ENCODE measurements around the gene ANKS1A. TPM values are rescaled to one million over a fixed set of nuclear protein-coding genes. Genes with fewer than 3 reads are reported as not detected.

Gene ANKS1A
- total and polyA plus RNA-seq, 2 experiments from 2014 or later, result 12.1 to 31.9 TPM

GRCh38 chr6:35051396-35051795, 162.3 kb downstream of the ANKS1A start:
- no peak for ATAC-seq
- H3K36me3 ChIP-seq (ENCODE audit: insufficient read depth), result no peaks in the 10 kb centered on the region
- Mint-ChIP-seq H3K36me3 (ENCODE audit: low read depth) (peaks cover 7% of the 10 kb centered on the region; the same call in 2 of the 3 replicates), H3K9me3 (no peaks in the 10 kb centered on the region), H3K27me3 (ENCODE audit: insufficient read depth, low read depth, poor library complexity) (peaks cover 8% of the 10 kb centered on the region), H3K4me3 (no peak overlapping the region), H3K27ac (peak overlapping the region; percentile 37; the same call in 1 of the 2 replicates), H3K4me1 (peaks cover 8% of the 10 kb centered on the region; the same call in 1 of the 3 replicates)
- no peak for DNase-seq (ENCODE audit: low spot score)
- H3K27ac ChIP-seq (ENCODE audit: low read depth), result no peak overlapping the region
- peaks cover 26% of the 10 kb centered on the region for H3K4me1 ChIP-seq (ENCODE audit: insufficient read depth)
- TF ChIP-seq POLR2AphosphoS5 (IDR thresholded peaks at IDR 0.05; ENCODE audit: low read depth) (no peak), CREB1 (CRISPR knock-in tag; IDR thresholded peaks at IDR 0.05; ENCODE audit: low read depth) (no peak), ETS1 (IDR thresholded peaks at IDR 0.05) (no peak), REST (IDR thresholded peaks at IDR 0.05; ENCODE audit: unreplicated experiment) (no peak), NANOG (IDR thresholded peaks at IDR 0.05; ENCODE audit: borderline replicate concordance) (no peak), JUNB (IDR thresholded peaks at IDR 0.05; ENCODE audit: unreplicated experiment) (no peak), ZNF462 (CRISPR knock-in tag; IDR thresholded peaks at IDR 0.05) (no peak), EZH2 (IDR thresholded peaks at IDR 0.05; ENCODE audit: low read depth, unreplicated experiment) (no peak), ZNF331 (CRISPR knock-in tag; IDR thresholded peaks at IDR 0.05; ENCODE audit: low read depth) (no peak), EZH2phosphoT487 (IDR thresholded peaks at IDR 0.05; ENCODE audit: unreplicated experiment) (no peak)
- no peak overlapping the region for H2AFZ ChIP-seq
- no peaks in the 10 kb centered on the region for H3K79me2 ChIP-seq (replicated peaks; ENCODE audit: insufficient read depth)
- no peaks in the 10 kb centered on the region for H3K27me3 ChIP-seq (ENCODE audit: insufficient read depth)
- H3K9me2 ChIP-seq (ENCODE audit: insufficient read depth), result no peaks in the 10 kb centered on the region
- H3K4me3 ChIP-seq, result no peak overlapping the region
- no peak overlapping the region for H3K4me2 ChIP-seq
- H4K20me1 ChIP-seq (replicated peaks; ENCODE audit: insufficient read depth), result no peaks in the 10 kb centered on the region
- H3F3A ChIP-seq (replicated peaks; ENCODE audit: low read depth), result no peaks in the 10 kb centered on the region

Measured in GM23338 (cell line).